ENCODE data around the gene GFI1. TPM values are rescaled to one million over a fixed set of nuclear protein-coding genes. Genes with fewer than 3 reads are reported as not detected.

GFI1 gene
- total and polyA plus RNA-seq, 2 donors (not counting 1 experiment from before 2014, with no cell fraction given), result under 0.01 to 0.06 TPM

- Histone ChIP-seq H3K9ac (ENCODE audit: insufficient read depth, low read length) (no peak overlapping the region), H3K4me1 (ENCODE audit: control insufficient read depth, extremely low read depth, insufficient read depth, low read length) (no peaks in the 10 kb centered on the region), H3K36me3 (ENCODE audit: control insufficient read depth, insufficient read depth, low read length) (no peaks in the 10 kb centered on the region), H3K4me3 (replicated peaks in 1 of 4; ENCODE audit: control extremely low read depth in 1 of 4, insufficient read depth in 1 of 4, low read depth in 3 of 4, low read length in 4 of 4) (no peak overlapping the region), H3K9me3 (ENCODE audit: control insufficient read depth, insufficient read depth, low read depth, low read length) (no peaks in the 10 kb centered on the region), H3K27me3 (ENCODE audit: control insufficient read depth, insufficient read depth, low read length) (no peaks in the 10 kb centered on the region), H3K79me2 (ENCODE audit: control insufficient read depth, insufficient read depth, low read length) (no peaks in the 10 kb centered on the region), H2AFZ (ENCODE audit: low read length) (no peak overlapping the region), H4K20me1 (ENCODE audit: control insufficient read depth, extremely low read depth, insufficient read depth, low read length) (no peaks in the 10 kb centered on the region), H3K27ac (ENCODE audit: insufficient read depth, low read length) (no peak overlapping the region), H3K4me2 (ENCODE audit: extremely low read depth, insufficient read depth, low read length) (no peak overlapping the region)
- DNase-seq (ENCODE audit: low read depth in 2 of 2), result no peak
- TF ChIP-seq CTCF (conservative IDR thresholded peaks at IDR 0.05 in 1 of 2, IDR thresholded peaks at IDR 0.05 in 1 of 2; ENCODE audit: low read depth in 1 of 2, low read length in 2 of 2) (no peak), EZH2 (IDR thresholded peaks at IDR 0.05; ENCODE audit: low read length, missing control alignments) (no peak)
Observed at GRCh38 chr1:92519043-92519442, 32.3 kb upstream of the GFI1 start.

GRCh38 chr1:92516574-92516973, 29.8 kb upstream of the GFI1 start:
- H3K4me2 ChIP-seq (ENCODE audit: extremely low read depth, insufficient read depth, low read length), result no peak overlapping the region
- H3K36me3 ChIP-seq (ENCODE audit: control insufficient read depth, insufficient read depth, low read length), result no peaks in the 10 kb centered on the region

GRCh38 chr1:92515796-92516201, 29.1 kb upstream of the GFI1 start:
- H4K20me1 ChIP-seq (ENCODE audit: control insufficient read depth, extremely low read depth, insufficient read depth, low read length), result no peaks in the 10 kb centered on the region
- no peak overlapping the region for H3K9ac ChIP-seq (ENCODE audit: insufficient read depth, low read length)
- H3K27ac ChIP-seq (ENCODE audit: insufficient read depth, low read length), result no peak overlapping the region
- H3K9me3 ChIP-seq (ENCODE audit: control insufficient read depth, insufficient read depth, low read depth, low read length), result no peaks in the 10 kb centered on the region
- no peak for TF ChIP-seq EZH2 (IDR thresholded peaks at IDR 0.05; ENCODE audit: low read length, missing control alignments)
- TF ChIP-seq CTCF (conservative IDR thresholded peaks at IDR 0.05 in 1 of 2, IDR thresholded peaks at IDR 0.05 in 1 of 2; ENCODE audit: low read depth in 1 of 2, low read length in 2 of 2), result no peak
- H3K4me2 ChIP-seq (ENCODE audit: extremely low read depth, insufficient read depth, low read length), result no peak overlapping the region
- no peak overlapping the region for H2AFZ ChIP-seq (ENCODE audit: low read length)
- H3K79me2 ChIP-seq (ENCODE audit: control insufficient read depth, insufficient read depth, low read length), result no peaks in the 10 kb centered on the region
- H3K4me3 ChIP-seq (replicated peaks in 1 of 4; ENCODE audit: control extremely low read depth in 1 of 4, insufficient read depth in 1 of 4, low read depth in 3 of 4, low read length in 4 of 4), result no peak overlapping the region
- DNase-seq (ENCODE audit: low read depth in 2 of 2), result peak in 1 of 2 donors; percentile 33
- H3K4me1 ChIP-seq (ENCODE audit: control insufficient read depth, extremely low read depth, insufficient read depth, low read length), result no peaks in the 10 kb centered on the region
- H3K27me3 ChIP-seq (ENCODE audit: control insufficient read depth, insufficient read depth, low read length), result no peaks in the 10 kb centered on the region
- no peaks in the 10 kb centered on the region for H3K36me3 ChIP-seq (ENCODE audit: control insufficient read depth, insufficient read depth, low read length)

More at GRCh38 chr1:92516574-92516973, 29.8 kb upstream of the GFI1 start:
- Histone ChIP-seq H2AFZ (ENCODE audit: low read length) (no peak overlapping the region), H3K4me3 (replicated peaks in 1 of 4; ENCODE audit: control extremely low read depth in 1 of 4, insufficient read depth in 1 of 4, low read depth in 3 of 4, low read length in 4 of 4) (no peak overlapping the region), H3K4me1 (ENCODE audit: control insufficient read depth, extremely low read depth, insufficient read depth, low read length) (no peaks in the 10 kb centered on the region), H3K27ac (ENCODE audit: insufficient read depth, low read length) (no peak overlapping the region), H3K27me3 (ENCODE audit: control insufficient read depth, insufficient read depth, low read length) (no peaks in the 10 kb centered on the region), H4K20me1 (ENCODE audit: control insufficient read depth, extremely low read depth, insufficient read depth, low read length) (no peaks in the 10 kb centered on the region), H3K9me3 (ENCODE audit: control insufficient read depth, insufficient read depth, low read depth, low read length) (no peaks in the 10 kb centered on the region), H3K9ac (ENCODE audit: insufficient read depth, low read length) (no peak overlapping the region), H3K79me2 (ENCODE audit: control insufficient read depth, insufficient read depth, low read length) (no peaks in the 10 kb centered on the region)
- no peak for DNase-seq (ENCODE audit: low read depth in 2 of 2)
- TF ChIP-seq EZH2 (IDR thresholded peaks at IDR 0.05; ENCODE audit: low read length, missing control alignments) (no peak), CTCF (conservative IDR thresholded peaks at IDR 0.05 in 1 of 2, IDR thresholded peaks at IDR 0.05 in 1 of 2; ENCODE audit: low read depth in 1 of 2, low read length in 2 of 2) (no peak)
